CD8-positive, alpha-beta memory T cell (primary cell): ENCODE data around the gene IKZF1. TPM values are rescaled to one million over a fixed set of nuclear protein-coding genes. Genes with fewer than 3 reads are reported as not detected.

Experiments used
- CTCF ChIA-PET: fragments of 350-600 bp; sonication (Branson Sonifier 250); formaldehyde crosslinking; loops from one replicate; lab custom pipeline; 2021; ENCODE audit warnings: antibody characterized with exemption; lab: Charles Lee
- POLR2A ChIA-PET: fragments of 350-600 bp; sonication (Branson Sonifier 250); formaldehyde crosslinking; loops from one replicate; lab custom pipeline; 2021; ENCODE audit warnings: antibody characterized with exemption; lab: Charles Lee
- DNase-seq, 5 donors: peaks; one replicate each; pipeline versions ENCODE4 v3.0.0 to v3.0.0-alpha.2; 2020 to 2022; ENCODE audit warnings: mixed read lengths in 1 of 5
- H3K27ac ChIP-seq: one replicate; pipeline ENCODE4 v1.7.0; 2013; ENCODE audit warnings: low read depth, mild to moderate bottlenecking, low read length, moderate library complexity
- H3K27me3 ChIP-seq: 2 replicates; pipeline ENCODE4 v1.7.0; 2013; ENCODE audit warnings: low read length, mild to moderate bottlenecking; ENCODE audit not compliant: insufficient read depth, poor library complexity, severe bottlenecking
- H3K36me3 ChIP-seq: 2 replicates; pipeline ENCODE4 v1.7.0; 2013; ENCODE audit warnings: mild to moderate bottlenecking, low read length, moderate library complexity; ENCODE audit not compliant: insufficient read depth
- H3K4me1 ChIP-seq: 2 replicates; pipeline ENCODE4 v1.7.0; 2013; ENCODE audit warnings: mild to moderate bottlenecking, low read length, moderate library complexity; ENCODE audit not compliant: insufficient read depth
- H3K4me3 ChIP-seq: 2 replicates; pipeline ENCODE4 v1.7.0; 2013; ENCODE audit warnings: mild to moderate bottlenecking, low read length
- H3K9me3 ChIP-seq: 2 replicates; pipeline ENCODE4 v1.7.0; 2013; ENCODE audit warnings: mild to moderate bottlenecking, low read length
- H3K27ac Mint-ChIP-seq, 8 donors: one replicate each; pipeline ENCODE4 v1.8.0; 2020 to 2021; ENCODE audit warnings: mixed read lengths in 8 of 8, mild to moderate bottlenecking in 6 of 8, inconsistent platforms in 3 of 8, moderate library complexity in 3 of 8
- H3K27me3 Mint-ChIP-seq, 2 donors: one replicate each; pipeline ENCODE4 v1.8.0; 2020 to 2021; ENCODE audit warnings: mixed read lengths in 2 of 2, mild to moderate bottlenecking in 1 of 2, moderate library complexity in 1 of 2
- H3K36me3 Mint-ChIP-seq, 3 donors: one replicate each; pipeline ENCODE4 v1.8.0; 2020 to 2021; ENCODE audit warnings: mixed read lengths in 3 of 3, inconsistent platforms in 1 of 3, mild to moderate bottlenecking in 1 of 3
- H3K4me1 Mint-ChIP-seq, 3 donors: one replicate each; pipeline ENCODE4 v1.8.0; 2020 to 2021; ENCODE audit warnings: mixed read lengths in 3 of 3, inconsistent platforms in 1 of 3, mild to moderate bottlenecking in 1 of 3
- H3K4me3 Mint-ChIP-seq, 7 donors: one replicate each; pipeline ENCODE4 v1.8.0; 2020 to 2021; ENCODE audit warnings: mixed read lengths in 7 of 7, mild to moderate bottlenecking in 6 of 7, moderate library complexity in 4 of 7, inconsistent platforms in 2 of 7
- H3K9me3 Mint-ChIP-seq, 5 donors: one replicate each; pipeline ENCODE4 v1.8.0; 2020 to 2022; ENCODE audit warnings: mixed read lengths in 5 of 5, mild to moderate bottlenecking in 3 of 5, moderate library complexity in 2 of 5, inconsistent platforms in 1 of 5
- polyA plus RNA-seq: library from polyadenylated mRNA; unstranded; fragments of 300-500 nt; fragmentation: Illumina TruSeq; gene quantifications from one replicate; pipeline ENCODE4 v1.2.3, GENCODE V29; 2021
- total RNA-seq, 2 experiments: library from RNA; stranded (reverse); gene quantifications; one replicate each; pipeline ENCODE4 v1.2.3, GENCODE V29; 2021

Gene IKZF1
- total and polyA plus RNA-seq, 3 experiments from 2014 or later: 225 to 238 (median 226) TPM

DNA sequence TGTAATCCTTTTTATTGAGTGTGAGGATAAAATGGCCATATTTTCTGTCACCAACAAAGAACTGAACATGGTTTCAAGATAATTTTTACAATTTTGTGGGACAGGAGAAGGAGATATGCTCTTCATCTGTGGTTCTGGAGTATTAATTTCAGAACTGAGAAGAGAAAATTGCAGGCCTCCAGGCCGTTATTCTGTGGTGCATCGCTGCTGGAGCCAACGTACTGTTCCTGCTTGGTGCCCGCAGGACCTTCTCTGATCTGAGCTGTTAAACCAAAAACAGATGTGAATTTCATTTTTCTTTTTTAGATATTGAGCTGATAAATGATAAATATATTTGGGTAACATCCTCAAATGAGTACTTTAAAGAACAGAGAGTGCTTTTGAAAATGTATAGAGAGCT lies 63.9 kb downstream of the IKZF1 start:
- Mint-ChIP-seq H3K27me3 (no peaks in the 10 kb centered on the region), H3K9me3 (no peaks in the 10 kb centered on the region), H3K36me3 (peaks cover 9 to 82% (median 43%) of the 10 kb centered on the region in 3 donors), H3K4me3 (peak overlapping the region; percentile 25 to 86 (median 55)), H3K27ac (peak overlapping the region in 7 of 8 donors; percentile 87 to 100 (median 93)), H3K4me1 (peaks cover 94 to 100% (median 98%) of the 10 kb centered on the region in 3 donors)
- CTCF ChIA-PET: interaction anchor here (0.8 to 40.0 kb wide), 26 partner anchors 9 to 225 kb away, joined by 3 to 815 read pairs (median 5); partner anchors contain the start of gene IKZF1
- Histone ChIP-seq H3K4me3 (peak overlapping the region; percentile 25), H3K4me1 (peaks cover 98% of the 10 kb centered on the region), H3K36me3 (peaks cover 45% of the 10 kb centered on the region), H3K9me3 (no peaks in the 10 kb centered on the region), H3K27me3 (no peaks in the 10 kb centered on the region), H3K27ac (no peak overlapping the region)
- no peak for DNase-seq
- POLR2A ChIA-PET: interaction anchor here (0.6 to 12.0 kb wide), 13 partner anchors 8 to 157 kb away, joined by 3 to 136 read pairs (median 4); partner anchors contain the start of gene IKZF1

DNA sequence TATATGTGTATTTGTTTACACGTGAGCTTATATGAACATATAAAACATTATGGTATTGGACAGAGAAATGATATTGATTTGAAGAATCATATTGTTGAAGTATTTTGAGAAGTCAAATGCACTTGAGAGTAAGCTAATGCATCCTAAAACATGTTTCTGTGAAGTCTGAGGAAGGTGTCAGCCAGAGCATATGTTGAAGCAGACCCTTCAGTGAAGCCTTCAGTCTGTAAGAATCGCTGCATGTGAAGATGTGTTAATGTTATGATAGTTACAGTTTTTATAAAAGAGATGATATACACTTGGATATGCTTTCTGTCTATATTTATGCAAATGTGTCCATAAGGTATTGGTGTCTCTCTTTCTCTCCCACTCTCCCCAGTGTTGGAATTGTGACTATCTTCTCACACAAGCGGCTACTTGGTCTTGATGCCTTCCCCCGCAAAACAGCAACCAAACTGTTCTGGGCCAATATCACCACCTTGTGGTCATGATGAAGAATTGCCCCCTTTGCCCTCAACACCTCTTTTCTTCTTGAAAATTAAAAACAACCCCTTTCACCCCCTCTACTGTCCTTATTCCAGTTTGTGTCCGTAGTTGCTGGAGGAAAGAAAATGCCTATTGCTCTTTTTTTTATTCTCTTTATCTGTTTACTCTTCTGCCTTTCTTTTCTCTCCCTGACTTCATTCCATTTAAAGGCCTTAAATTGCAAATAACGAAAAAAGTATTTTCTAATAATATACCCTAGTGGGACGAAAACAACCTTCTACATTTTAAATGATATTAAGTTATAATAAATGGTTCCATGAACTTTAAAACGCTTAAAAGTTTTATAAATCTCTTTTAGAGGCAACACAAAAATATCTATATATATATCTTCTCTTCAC lies 64.9 kb downstream of the IKZF1 start:
- peak in 4 of 5 donors; percentile 44 to 82 (median 72) for DNase-seq

DNA sequence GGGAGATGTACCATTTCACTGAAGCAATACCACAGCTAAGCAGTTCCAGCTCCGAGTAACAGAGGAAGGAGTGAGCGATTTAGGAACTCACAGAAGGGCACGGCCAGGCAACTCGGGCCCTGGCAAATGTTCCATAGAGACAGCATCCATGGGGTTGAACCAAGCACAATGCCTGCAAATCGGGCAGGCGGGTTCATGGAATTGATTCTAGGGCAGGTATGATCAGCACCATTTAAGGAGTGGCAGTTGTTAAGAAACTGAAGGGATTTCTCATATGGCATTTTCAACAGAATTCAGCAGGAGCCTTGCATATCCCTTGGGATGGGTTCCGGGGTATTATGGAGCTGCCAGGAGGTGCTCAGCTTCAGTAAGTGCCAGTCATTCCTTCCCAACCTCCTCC lies 66.4 kb downstream of the IKZF1 start:
- no peak for DNase-seq
- peak overlapping the region in 2 of 7 donors; percentile 4 to 5 for H3K4me3 Mint-ChIP-seq

More for the DNA sequence above, 64.9 kb downstream of the IKZF1 start:
- Mint-ChIP-seq H3K27me3 (no peaks in the 10 kb centered on the region), H3K4me1 (peaks cover 94 to 100% (median 98%) of the 10 kb centered on the region in 3 donors), H3K36me3 (peaks cover 9 to 86% (median 41%) of the 10 kb centered on the region in 3 donors), H3K4me3 (peak overlapping the region; percentile 7 to 72 (median 62)), H3K9me3 (no peaks in the 10 kb centered on the region), H3K27ac (peak overlapping the region in 7 of 8 donors; percentile 87 to 100 (median 93))
- Histone ChIP-seq H3K4me3 (peak overlapping the region; percentile 27), H3K4me1 (peaks cover 97% of the 10 kb centered on the region), H3K36me3 (peaks cover 40% of the 10 kb centered on the region), H3K27ac (no peak overlapping the region), H3K27me3 (no peaks in the 10 kb centered on the region), H3K9me3 (no peaks in the 10 kb centered on the region)
- POLR2A ChIA-PET: interaction anchor here (0.6 to 12.0 kb wide), 13 partner anchors 9 to 159 kb away, joined by 3 to 136 read pairs (median 4); partner anchors contain the start of gene IKZF1
- CTCF ChIA-PET: interaction anchor here (0.8 to 40.0 kb wide), 25 partner anchors 10 to 226 kb away, joined by 3 to 815 read pairs (median 5); partner anchors contain the start of gene IKZF1

DNA sequence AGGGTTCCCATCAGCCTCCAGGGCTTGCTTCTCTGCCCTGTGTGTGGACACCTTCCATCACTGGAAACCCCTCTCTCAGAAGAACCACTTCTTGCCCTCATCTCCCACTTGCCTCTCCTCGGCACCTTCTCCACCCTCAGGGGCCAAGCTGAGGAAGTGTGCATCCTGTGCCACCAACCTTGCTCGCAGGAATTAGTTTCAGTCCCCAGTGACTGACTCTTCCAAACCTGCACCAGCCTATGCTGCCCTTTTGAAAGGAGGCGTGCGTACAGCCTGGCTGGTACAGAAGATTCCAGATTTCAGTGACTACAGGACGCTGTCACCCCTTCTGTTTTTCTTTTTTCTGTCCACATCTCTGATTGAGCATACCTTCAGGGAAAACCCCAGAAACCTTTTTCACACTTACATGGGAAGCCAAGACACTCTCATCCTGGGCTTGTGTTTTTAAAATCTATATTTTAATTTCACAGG lies 67.1 kb downstream of the IKZF1 start:
- Histone ChIP-seq H3K4me1 (peaks cover 95% of the 10 kb centered on the region), H3K27ac (no peak overlapping the region), H3K27me3 (no peaks in the 10 kb centered on the region), H3K36me3 (peaks cover 47% of the 10 kb centered on the region), H3K4me3 (no peak overlapping the region), H3K9me3 (no peaks in the 10 kb centered on the region)
- Mint-ChIP-seq H3K27ac (peak overlapping the region in 7 of 8 donors; percentile 83 to 97 (median 92)), H3K4me1 (peaks cover 87 to 99% (median 98%) of the 10 kb centered on the region in 3 donors), H3K36me3 (peaks cover 10 to 86% (median 39%) of the 10 kb centered on the region in 3 donors), H3K4me3 (peak overlapping the region in 5 of 7 donors; percentile 13 to 51 (median 46)), H3K27me3 (no peaks in the 10 kb centered on the region), H3K9me3 (no peaks in the 10 kb centered on the region)
- POLR2A ChIA-PET: no interaction called here
- DNase-seq: no peak
- CTCF ChIA-PET: interaction anchor here (1.6 to 40.0 kb wide), 3 partner anchors 14 to 165 kb away, joined by 3 to 815 read pairs (median 46); partner anchors contain the start of gene IKZF1

More for the DNA sequence above, 66.4 kb downstream of the IKZF1 start:
- Mint-ChIP-seq H3K27me3 (no peaks in the 10 kb centered on the region), H3K9me3 (no peaks in the 10 kb centered on the region), H3K4me1 (peaks cover 88 to 100% (median 98%) of the 10 kb centered on the region in 3 donors), H3K36me3 (peaks cover 9 to 85% (median 39%) of the 10 kb centered on the region in 3 donors), H3K27ac (peak overlapping the region in 7 of 8 donors; percentile 83 to 97 (median 92))
- CTCF ChIA-PET: interaction anchor here (1.0 to 40.0 kb wide), 4 partner anchors 13 to 165 kb away, joined by 3 to 815 read pairs (median 26); partner anchors contain the start of gene IKZF1
- peaks cover 40% of the 10 kb centered on the region for H3K36me3 ChIP-seq
- no peaks in the 10 kb centered on the region for H3K27me3 ChIP-seq
- peaks cover 93% of the 10 kb centered on the region for H3K4me1 ChIP-seq
- no peaks in the 10 kb centered on the region for H3K9me3 ChIP-seq
- no peak overlapping the region for H3K27ac ChIP-seq
- POLR2A ChIA-PET: interaction anchor here (0.6 to 1.3 kb wide), 4 partner anchors 12 to 166 kb away, joined by 3 to 4 read pairs (median 3); no protein-coding TSS in a partner anchor
- H3K4me3 ChIP-seq: no peak overlapping the region

DNA sequence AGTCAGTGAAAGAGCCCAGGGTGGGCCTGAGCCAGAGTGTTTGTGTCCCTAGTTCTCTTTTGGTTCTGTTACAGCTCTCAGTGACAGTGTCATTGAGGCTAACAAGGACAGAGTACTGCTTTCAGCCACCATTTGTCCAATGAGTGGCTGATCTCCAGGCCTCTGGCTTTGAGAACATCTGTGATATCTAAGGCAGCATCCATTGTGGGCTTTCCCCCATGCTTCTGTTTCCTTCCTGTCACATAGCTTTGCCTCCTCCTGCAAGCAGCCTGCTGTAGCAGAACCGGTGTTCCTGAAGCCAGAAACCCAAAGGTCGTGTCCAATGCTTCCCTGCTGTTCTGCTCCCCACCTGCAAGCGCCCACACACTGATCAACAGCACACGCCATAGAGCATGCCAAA lies 68.4 kb downstream of the IKZF1 start:
- ChIA-PET POLR2A (interaction anchor here (0.9 to 1.3 kb wide), 2 partner anchors 58 to 167 kb away, joined by 3 to 4 read pairs; no protein-coding TSS in a partner anchor), CTCF (interaction anchor here (0.7 to 40.0 kb wide), 6 partner anchors 10 to 167 kb away, joined by 3 to 815 read pairs (median 4); partner anchors contain the start of gene IKZF1)
- Histone ChIP-seq H3K27ac (no peak overlapping the region), H3K4me1 (peaks cover 90% of the 10 kb centered on the region), H3K27me3 (no peaks in the 10 kb centered on the region), H3K9me3 (no peaks in the 10 kb centered on the region), H3K36me3 (peaks cover 55% of the 10 kb centered on the region), H3K4me3 (no peak overlapping the region)
- no peak for DNase-seq
- no peaks in the 10 kb centered on the region for H3K9me3 Mint-ChIP-seq
- peak overlapping the region in 7 of 8 donors; percentile 72 to 97 (median 88) for H3K27ac Mint-ChIP-seq
- no peaks in the 10 kb centered on the region for H3K27me3 Mint-ChIP-seq
- H3K4me3 Mint-ChIP-seq: peak overlapping the region in 4 of 7 donors; percentile 46 to 53 (median 48)
- H3K36me3 Mint-ChIP-seq: peaks cover 10 to 87% (median 40%) of the 10 kb centered on the region in 3 donors
- peaks cover 81 to 98% (median 97%) of the 10 kb centered on the region in 3 donors for H3K4me1 Mint-ChIP-seq

DNA sequence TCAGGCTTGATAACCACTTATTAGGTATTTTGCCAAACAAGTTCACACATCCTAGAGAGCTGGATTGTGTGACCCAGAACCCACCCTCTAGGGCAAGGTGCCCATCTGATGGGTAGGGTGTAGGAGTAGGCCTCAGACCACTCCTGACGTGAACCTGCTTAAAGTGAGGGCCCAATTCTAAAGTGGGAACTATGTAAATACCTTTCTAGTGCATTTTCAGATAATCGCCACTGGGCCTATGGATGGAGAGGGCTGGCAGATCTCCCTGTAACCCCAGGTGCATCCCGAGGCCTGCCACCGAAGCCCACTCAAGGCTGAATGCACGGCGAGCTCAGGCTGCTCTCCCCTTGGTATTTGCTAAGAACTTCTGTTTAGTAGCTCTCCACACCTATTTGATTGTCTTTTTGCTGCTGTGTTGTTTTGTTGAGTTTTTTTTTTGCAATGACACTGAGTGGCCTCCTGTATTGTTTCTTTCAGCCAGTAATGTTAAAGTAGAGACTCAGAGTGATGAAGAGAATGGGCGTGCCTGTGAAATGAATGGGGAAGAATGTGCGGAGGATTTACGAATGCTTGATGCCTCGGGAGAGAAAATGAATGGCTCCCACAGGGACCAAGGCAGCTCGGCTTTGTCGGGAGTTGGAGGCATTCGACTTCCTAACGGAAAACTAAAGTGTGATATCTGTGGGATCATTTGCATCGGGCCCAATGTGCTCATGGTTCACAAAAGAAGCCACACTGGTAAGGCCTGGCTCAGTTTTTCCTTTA lies 71.7 kb downstream of the IKZF1 start:
- CTCF ChIA-PET: interaction anchor here (0.6 to 4.4 kb wide), 7 partner anchors 9 to 233 kb away, joined by 3 to 30 read pairs (median 4); partner anchors contain the start of gene IKZF1
- Mint-ChIP-seq H3K9me3 (no peaks in the 10 kb centered on the region), H3K4me3 (peak overlapping the region in 1 of 7 donors; percentile 4), H3K4me1 (peaks cover 84 to 100% (median 97%) of the 10 kb centered on the region in 3 donors), H3K27ac (peak overlapping the region in 7 of 8 donors; percentile 38 to 83 (median 82)), H3K27me3 (no peaks in the 10 kb centered on the region), H3K36me3 (peaks cover 12 to 98% (median 32%) of the 10 kb centered on the region in 3 donors)
- H3K36me3 ChIP-seq: peaks cover 47% of the 10 kb centered on the region
- no peaks in the 10 kb centered on the region for H3K9me3 ChIP-seq
- no peak overlapping the region for H3K27ac ChIP-seq
- no peaks in the 10 kb centered on the region for H3K27me3 ChIP-seq
- no peak overlapping the region for H3K4me3 ChIP-seq
- peaks cover 91% of the 10 kb centered on the region for H3K4me1 ChIP-seq
- POLR2A ChIA-PET: no interaction called here
- no peak for DNase-seq

DNA sequence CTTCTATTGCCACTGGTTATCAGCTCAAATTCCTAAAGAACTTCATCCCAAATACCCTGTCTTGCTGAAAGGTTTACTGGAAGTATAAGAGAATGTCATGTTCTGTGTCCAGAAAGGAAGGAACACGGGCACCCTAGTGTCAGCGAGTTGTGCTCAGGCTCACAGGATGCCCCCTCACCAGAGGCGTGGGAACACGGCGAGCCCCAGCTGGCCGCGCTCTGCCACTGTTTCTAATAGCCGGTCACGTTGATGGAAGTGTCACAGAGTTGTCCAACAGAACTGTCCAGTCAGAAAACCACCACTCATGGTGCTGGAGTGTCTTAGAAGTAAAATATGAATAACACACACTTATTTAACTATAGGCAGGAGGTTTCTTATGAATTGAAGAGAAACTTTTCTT lies 72.8 kb downstream of the IKZF1 start:
- Histone ChIP-seq H3K36me3 (peaks cover 47% of the 10 kb centered on the region), H3K4me3 (no peak overlapping the region), H3K9me3 (no peaks in the 10 kb centered on the region), H3K27ac (no peak overlapping the region), H3K4me1 (peaks cover 86% of the 10 kb centered on the region), H3K27me3 (no peaks in the 10 kb centered on the region)
- H3K4me1 Mint-ChIP-seq: peaks cover 82 to 100% (median 96%) of the 10 kb centered on the region in 3 donors
- no peak for DNase-seq
- peaks cover 12 to 98% (median 25%) of the 10 kb centered on the region in 3 donors for H3K36me3 Mint-ChIP-seq
- H3K27ac Mint-ChIP-seq: peak overlapping the region in 6 of 8 donors; percentile 43 to 86 (median 76)
- CTCF ChIA-PET: interaction anchor here (1.1 to 4.4 kb wide), 7 partner anchors 10 to 171 kb away, joined by 3 to 30 read pairs (median 4); partner anchors contain the start of gene IKZF1
- H3K27me3 Mint-ChIP-seq: no peaks in the 10 kb centered on the region
- no peaks in the 10 kb centered on the region for H3K9me3 Mint-ChIP-seq
- POLR2A ChIA-PET: no interaction called here
- H3K4me3 Mint-ChIP-seq: peak overlapping the region in 1 of 7 donors; percentile 63
